HG03108 (cell line): ENCODE measurements around the gene EIF4E3.

ENCODE experiments used
- ATAC-seq: cut with Tn5 transposase; IDR thresholded peaks from one replicate; pipeline ENCODE4 v1.9.1; 2021; ENCODE audit warnings: moderate library complexity; ENCODE audit not compliant: unreplicated experiment

The EIF4E3 gene

DNA sequence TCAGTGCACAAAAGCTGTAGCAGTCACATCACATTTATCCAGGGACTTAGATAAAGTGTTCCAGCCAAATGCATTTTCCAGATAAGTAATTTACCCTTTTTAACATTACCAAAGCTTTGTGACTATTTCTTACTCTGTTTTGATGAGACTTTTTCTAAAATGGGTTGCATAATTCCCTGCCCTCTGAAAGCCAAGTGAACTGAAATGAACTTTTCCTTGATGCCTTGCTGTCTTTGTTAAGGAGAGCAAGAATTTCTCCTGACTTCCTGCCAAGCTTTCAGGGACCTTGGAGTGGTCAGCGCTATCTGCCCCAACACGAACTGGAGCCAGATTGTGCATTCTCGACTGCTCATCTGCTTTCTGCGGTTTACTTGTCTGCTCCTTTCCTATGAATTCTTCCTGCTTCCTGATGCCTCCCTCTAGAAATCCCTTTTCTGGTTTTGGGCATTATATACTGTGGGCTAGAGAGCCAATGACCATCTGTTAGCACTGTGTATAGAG lies 34.8 kb downstream of the EIF4E3 start:
- no peak for ATAC-seq

DNA sequence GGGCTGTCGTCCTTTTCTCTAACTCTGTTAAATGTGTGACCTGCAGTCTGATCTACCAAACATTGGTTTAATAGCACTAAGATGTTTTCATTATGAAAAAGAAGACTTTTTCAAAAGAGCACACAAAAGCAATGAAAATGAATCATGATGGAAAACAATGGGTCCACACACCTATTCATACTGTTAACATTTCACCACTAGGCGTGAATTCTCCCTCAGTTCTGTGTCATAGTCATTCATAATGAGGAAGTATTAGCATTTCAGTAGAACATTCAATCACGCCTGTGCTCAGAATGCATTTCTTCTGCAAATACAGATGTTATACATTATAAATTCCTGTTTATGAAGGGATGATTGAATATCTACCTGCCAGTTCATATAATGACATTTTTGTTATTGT lies 35.9 kb downstream of the EIF4E3 start:
- no peak for ATAC-seq

DNA sequence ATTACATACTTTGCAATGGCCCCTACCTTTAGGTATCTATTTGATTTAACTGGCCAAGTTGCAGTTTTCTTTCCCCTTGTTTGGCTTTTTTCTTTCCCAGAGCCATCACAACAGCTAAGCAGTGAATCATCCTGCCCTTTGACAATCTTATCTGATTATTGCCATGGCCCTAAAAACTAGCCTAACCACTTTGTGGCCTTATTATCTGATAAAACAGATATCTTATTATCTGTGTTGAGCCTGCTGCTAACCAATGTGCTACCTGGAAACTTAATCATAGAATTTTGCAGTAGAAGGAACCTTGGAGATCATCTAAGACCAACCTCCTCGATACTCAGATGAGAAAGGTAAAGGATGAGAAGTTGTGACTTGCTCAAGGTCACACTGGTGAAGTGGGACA lies 37.1 kb downstream of the EIF4E3 start:
- no peak for ATAC-seq

DNA sequence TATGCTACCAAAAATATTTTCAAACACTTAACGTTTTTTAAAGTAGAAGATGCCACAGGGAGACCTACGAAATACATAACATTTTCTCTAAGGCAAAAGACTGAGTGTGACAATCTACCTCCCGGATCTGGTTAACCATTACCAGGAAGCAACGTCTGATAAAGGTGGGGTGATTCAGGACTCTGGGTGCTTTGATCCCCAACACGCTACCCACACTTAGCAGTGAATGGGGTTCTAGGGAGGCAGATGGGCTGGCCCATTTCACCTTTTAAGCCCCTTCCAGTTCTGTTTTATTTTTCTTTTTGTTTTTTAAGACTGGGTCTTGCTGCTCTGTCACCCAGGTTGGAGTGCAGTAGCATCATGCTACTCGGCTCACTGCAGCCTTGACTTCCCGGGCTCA lies 39.5 kb downstream of the EIF4E3 start:
- no peak for ATAC-seq

DNA sequence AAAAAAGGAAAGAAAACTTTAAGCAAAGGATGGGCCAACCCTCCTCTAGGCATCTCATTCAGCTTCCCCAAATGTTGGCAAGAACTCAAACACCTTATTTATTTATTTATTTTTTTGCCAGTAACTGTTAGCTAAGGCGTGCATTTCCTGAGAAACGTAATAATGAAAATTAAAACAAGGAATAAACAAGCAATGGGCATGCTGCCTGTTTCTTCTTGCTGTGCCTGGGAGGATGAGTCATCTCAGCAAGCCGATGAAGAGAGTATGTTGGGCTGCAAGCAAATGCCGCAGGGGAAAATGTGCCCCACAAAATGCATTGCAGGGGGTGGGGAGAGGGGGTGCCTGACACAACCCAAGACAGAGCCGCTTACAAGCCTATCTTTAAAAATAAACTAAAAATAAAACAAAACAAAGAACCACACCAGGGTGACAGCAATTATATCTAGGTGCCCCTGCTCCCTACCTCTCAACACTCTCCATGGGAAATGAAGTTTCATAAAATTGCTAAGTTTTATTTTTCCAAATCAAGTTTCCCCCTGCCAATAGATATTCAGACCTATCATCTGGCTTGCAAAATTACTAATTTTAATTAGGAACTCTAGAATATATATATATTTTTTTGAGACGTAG lies 40.3 kb downstream of the EIF4E3 start:
- ATAC-seq = no peak

DNA sequence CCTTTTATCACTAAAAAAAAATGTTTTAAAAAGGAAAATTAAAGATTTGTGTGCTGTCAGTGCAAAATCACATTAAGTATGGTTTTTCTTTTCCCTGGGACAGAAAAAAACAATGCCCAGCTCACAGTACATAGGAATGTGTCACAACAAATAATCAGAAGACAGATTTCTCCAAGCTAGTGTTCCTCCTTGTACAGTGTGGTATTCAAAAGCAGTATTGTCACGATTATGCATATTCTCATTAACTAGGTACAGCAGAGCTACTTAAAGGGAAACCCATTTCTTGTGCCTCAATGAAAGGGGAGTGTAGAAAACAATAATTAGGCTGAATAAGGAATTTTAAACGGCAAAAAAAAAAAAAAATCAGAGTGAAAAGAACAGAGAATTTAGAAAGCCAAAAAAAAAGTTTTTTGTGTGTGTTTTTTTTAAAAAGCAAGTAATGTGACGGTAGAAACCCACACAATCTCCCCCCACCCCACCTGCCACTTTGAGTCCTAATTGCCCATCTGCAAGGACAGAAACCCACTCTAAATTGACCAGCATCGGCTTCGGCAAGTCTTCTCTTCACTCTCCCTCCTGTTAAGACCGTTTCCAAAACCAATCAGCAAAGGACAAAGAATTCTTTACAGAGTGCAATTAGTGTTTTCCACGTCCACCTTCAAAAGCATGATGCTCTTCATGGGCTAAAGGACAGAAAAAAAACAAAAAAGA lies 41.0 kb downstream of the EIF4E3 start:
- ATAC-seq = no peak

DNA sequence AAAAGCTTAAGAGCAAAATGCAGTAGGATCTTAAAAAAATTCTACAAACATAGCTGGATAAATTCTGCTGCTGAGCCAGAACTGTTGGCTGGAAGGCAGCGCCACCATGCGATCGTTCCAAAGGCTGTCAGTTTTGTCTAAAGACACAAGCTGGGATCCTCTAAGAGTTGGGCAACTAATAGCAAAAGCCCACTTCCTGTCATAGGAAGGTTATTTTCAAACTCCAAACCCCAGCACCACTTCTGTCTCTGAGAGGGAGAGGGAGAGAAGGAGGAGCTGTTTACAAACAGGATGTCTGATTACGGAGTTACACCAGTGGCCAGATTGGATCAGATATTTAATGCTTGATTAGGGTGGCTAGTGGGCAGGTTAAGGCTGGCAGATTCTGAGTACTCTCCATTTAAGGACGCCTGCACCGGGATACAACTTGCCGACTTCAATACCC lies 44.0 kb downstream of the EIF4E3 start:
- no peak for ATAC-seq

DNA sequence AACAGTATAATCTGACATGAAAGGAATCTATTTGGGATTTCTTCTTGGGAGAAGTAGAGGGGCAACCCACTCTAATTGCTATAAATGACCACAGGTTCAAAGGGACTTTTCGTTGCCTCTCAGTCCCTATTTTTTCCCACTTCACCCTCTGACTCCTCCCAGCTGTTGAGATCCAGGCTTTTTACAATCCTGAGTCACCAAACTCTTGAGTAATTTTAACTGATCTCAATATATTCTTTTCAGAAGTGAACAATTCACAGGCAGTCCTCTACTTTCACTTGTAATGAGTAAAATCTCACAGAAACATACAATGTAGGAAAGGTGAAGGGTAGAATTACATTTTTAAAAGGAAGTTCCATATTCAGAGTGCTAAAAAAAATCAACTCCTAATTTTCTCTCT lies 44.6 kb downstream of the EIF4E3 start:
- no peak for ATAC-seq

DNA sequence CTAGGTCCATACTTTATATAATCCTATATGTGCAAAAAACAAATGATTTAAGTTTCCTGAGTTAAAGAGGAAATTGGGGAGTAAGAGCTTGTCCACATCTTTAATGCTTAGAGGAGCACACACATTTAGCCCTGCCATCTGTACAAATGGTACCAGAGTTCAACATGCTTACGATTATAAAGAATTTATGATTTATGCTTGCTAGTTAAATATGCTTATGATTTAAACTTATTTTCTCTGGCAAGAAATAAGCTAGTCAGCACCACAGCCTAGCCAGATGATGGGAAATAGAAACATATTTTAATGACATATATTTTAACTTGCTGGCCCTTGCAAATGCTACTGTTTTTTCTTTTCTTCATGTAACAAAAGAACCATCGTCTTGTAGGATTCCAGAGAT lies 48.3 kb downstream of the EIF4E3 start:
- ATAC-seq = no peak

DNA sequence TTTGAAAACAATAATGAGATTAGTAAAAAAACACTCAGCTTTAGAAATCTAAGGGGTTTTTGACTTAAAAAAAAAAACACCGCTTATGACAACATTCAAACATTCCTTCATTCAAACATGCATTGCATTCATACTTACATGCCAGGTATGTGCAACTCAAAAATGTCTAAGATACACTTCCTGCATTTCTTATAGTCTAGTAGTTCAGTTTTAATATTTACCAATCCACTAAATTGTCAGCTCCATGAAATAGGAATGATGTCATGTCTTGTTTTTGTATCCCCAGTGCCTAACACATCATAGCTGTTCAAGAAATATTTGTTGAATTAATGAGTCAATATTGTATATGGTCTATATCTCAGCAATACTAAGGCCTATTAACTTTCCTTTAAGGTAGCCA lies 51.7 kb downstream of the EIF4E3 start:
- no peak for ATAC-seq

DNA sequence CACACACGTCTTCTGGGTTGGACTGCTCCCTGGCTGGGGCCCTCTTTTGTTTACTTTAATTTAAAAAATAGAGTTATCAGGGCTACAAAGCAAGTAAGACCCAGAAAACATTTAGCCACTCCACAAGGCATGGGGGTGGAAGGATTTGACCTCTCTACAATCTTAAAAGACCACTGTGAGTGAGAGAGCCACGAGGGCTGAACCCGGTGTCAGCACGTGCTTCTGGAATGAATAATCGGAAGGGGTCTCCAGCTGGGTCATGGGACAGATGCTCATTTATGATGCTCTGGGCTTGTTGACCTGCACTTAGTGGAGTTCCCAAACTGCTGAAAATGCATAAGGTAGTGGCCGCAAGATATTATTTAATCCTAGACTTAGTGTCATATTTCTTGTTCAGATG lies 52.4 kb downstream of the EIF4E3 start:
- ATAC-seq = no peak

DNA sequence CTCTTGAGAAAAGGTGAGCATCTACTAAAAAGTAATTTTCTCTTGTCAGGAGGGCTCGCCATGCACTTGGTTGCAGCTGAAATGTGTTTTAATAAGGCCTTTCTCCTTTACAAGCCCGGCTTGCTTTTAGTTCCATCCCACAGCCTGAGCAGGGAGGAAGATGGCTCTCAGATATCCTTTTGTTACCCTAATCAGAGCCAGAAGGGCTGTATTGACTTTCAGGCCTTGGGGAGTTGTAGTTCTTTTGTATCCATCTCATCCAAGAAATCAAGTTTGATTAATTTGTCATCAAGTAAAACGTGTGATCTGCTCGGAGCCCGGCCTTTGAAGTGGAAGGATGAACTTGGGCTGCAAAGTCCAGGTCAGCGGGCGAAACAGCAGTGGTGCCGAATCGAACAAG lies 52.9 kb downstream of the EIF4E3 start:
- no peak for ATAC-seq

DNA sequence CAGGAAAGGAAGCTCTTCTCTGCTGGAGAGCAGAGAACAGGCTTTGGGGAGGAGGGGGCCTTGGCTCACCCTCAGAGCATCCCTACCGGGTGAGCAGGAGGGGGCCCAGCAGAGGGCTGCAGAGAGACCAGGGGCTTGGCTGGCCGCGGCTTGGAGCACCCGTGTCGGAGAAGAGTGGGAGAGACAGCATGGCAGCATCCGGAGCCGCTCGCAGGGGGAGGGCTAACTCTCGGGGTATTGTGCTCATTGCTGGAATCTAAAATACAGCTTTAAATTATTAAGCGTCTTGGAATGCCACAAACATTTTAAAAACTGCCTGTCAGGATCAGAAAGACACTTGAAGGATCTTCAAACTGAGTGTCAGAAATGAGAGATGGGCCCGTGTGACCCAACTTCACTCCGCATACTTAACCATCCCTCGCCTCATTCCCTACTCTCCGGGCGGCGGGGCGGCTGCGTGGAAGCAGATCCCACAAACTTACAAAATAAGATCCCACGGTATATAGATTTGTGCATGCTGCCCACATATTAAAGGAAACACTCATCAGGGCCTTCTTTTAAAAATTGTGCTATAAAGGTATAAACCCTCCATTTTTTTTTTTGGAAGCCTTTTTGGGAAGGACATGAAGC lies 53.9 kb downstream of the EIF4E3 start:
- ATAC-seq = no peak

DNA sequence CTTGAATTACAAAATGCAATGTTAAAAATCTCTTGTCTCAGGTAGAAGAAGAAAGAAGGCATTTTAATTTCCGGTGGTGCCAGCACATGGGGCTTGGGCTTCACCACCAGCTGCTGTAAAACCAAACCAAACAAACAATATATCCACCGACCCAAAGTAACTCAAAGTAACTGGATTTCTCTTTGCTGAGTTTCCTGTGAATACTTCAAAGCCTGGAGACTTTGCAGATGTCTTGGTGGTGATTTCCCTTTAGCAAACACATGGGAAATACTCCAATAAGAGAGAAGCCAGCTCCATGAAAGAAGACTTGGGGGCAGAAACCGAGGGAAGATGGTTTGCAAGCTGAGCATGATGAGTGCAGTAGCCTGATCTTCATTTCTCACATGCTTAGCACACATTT lies 62.6 kb downstream of the EIF4E3 start:
- ATAC-seq = no peak

DNA sequence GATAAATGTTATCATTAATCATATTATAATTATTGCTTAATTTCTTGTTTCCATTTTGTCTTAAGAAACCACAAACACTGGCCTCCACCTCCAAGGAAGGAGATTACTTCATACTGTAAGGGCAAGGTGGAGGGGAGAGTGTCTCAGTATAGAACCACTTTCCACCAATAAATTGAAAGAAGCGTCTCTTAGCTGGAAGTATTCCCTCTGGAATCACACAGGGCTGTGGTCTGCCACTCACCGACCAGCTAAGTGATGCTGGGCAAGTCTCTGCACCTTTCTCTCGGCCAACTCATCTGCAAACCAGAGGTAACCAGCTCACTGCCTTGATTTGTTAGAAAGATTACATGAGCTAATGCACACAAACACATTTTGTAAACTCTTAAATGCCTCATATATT lies 63.1 kb downstream of the EIF4E3 start:
- ATAC-seq = no peak

DNA sequence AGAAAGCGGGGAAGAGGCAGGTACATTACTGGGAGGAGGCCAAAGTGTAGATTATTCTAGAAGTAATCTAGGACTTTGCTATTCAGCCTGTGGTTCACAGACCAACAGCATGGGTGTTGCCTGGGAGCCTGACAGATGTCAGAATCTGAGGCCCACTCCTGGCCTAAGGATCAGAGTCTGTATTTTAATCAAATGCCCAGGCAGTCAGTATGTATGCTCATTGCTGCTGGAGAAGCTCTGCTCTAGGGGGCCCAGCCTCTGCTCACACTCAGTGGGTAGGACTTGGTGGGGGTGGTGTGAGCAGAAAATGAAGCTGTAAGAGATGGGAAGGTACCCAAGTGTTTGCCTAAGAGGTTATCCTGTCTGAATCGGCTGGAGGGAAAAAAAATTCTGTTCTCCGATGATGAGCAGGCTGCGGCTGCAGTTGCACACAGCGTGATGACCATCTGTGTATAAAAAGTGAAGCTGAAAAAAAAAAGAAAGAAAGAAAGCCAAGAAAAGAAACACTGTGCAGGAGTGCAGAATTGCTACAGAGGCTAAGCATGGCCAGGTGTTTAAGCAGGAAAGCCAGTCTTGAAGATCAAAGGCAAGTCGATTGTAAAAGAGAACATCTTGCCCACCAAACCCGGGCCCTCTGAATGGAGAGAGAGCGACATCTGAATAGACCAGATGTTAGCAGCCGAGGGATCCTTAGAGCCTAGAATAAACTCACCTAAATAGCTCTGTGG lies 65.2 kb downstream of the EIF4E3 start:
- no peak for ATAC-seq

DNA sequence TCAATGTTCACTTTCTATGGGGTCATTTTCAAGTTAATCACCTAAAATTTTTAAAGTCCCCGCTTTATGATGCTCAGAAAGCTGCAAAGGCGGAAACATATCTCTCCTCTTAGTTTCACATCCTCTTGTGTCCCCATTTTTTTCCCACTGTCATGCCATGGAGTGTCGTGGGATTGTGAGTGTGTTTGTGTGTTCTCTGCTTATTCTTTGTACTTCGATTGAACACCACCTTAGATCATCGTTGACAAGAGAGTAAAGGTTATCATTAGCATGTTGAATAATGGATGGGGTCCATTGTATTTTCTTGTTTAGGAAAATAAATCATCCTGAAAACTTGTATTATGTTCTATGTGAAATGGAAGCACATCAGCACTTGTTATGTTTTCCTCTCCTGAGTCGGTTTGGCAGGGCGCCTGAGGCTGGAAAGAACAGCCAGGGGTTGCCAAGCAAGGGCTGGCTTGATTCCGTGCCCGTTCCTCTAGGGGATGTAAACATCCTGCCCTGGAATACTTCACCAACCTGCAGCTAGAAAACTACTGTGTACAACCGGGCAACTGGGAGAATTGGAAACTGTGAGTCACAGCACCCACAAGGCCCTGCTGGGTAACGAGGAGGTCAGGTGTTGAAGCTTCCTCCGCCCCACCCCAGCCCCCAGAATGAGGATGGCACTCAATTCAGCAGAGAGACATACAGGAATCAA lies 67.2 kb downstream of the EIF4E3 start:
- no peak for ATAC-seq

DNA sequence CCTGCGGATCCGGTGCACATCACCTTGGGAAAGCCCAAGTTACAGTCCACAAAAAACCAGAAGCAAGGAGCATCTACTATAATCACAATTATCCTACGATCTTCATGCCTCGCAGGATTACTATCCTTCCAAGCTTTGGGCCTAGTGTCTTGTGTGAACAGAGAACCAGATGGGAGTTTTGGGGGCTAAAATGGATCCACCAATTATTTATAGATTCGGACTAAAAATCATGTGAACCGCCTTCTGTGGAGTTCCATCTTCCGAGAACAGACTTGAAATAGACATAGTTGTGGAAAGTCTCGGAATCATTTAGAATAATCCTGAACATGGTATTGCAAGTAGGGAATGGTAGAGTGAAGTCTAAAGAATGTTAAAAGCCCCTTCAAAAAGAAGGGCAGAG lies 70.1 kb downstream of the EIF4E3 start:
- no peak for ATAC-seq

DNA sequence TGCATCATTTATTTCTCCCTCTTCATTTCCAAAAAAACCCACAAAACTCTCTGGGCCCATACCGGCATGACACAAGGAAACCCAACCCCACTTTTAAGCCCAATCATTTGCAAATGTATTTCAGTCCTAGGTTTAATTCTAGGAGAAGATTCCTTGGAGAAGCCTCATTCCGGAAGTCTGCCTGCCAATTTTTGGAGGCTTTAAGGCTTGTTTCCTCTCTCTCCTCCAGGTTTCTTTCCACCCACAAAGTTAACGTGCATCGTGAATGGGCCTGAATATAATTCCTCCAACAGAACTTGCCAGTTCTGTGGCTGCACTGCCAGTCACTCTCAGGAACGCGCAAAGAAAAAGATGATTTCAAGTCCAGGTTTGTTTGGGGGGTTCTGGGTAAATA lies 71.8 kb downstream of the EIF4E3 start:
- ATAC-seq = no peak

DNA sequence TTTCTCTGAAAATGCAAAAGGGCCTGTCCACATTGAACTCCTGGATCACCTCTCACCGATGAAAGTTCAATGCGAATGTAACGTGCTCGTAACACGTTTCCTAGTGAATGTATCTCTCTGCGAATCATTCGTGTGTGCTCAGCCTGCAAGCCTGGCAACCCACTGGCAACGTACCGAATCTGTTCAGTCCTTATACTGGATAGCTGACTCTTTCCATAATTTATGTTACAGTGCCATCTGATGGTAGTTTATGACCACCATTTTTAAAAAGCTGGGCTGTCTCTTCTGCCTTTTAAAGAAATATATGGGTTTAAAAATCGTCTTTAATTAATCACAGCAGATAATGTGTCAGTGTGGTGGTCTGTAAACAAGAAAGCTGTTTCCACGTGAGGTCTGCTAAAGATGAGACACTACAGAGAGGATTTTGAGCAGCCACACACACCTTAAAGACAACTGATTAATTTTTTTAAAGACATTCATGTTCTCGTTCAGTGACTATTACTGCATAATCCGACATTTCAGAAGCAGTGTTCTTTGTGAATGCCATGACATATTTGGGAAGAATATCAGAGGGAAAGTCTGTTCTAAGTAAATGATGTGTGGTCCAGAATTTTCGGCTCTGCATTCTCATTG lies 72.3 kb downstream of the EIF4E3 start:
- no peak for ATAC-seq

DNA sequence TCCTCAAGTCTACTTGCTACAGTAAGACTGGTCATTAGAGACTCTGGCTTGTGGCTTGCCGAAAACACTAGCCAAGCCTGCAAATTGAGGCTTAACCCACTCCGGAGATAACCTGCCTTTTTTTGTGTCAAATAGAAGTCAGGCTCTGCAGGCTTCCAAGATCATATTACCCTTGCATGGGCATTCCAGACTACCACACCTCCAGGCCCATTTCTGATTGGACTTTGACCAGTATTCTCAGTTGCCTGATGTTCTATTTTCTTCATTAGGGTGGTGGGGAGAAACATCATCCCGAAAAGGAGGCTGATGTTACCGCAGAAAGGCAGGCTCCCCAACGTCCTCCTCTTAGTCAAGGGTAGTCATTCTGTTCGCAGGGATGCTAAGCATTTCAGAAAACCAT lies 73.6 kb downstream of the EIF4E3 start:
- no peak for ATAC-seq
